Measurements from ENCODE around the gene ZBED1. TPM values are rescaled to one million over a fixed set of nuclear protein-coding genes. Genes with fewer than 3 reads are reported as not detected.

The ZBED1 gene
- polyA plus RNA-seq, 1 donor (not counting 4 experiments of a cell fraction or from before 2014, with no cell fraction given) = 9.0 TPM

- no peak for TF ChIP-seq CTCF (optimal IDR thresholded peaks at IDR 0.05 in 1 of 3, IDR thresholded peaks at IDR 0.05 in 1 of 3, conservative IDR thresholded peaks at IDR 0.05 in 1 of 3; ENCODE audit: extremely low read depth in 1 of 3, insufficient read depth in 2 of 3, low read length in 3 of 3)
- TF ChIP-seq EZH2 (IDR thresholded peaks at IDR 0.05; ENCODE audit: low read length) = no peak
- H3K9me1 ChIP-seq (ENCODE audit: control insufficient read depth, extremely low read depth, insufficient read depth, low read length) = no peaks in the 10 kb centered on the region
- FAIRE-seq = no peak
- no peak for DNase-seq (ENCODE audit: low read depth, low spot score)
- no peaks in the 10 kb centered on the region for H3K4me1 ChIP-seq (ENCODE audit: control insufficient read depth, extremely low read depth, insufficient read depth, low read length)
- H3K27ac ChIP-seq (ENCODE audit: control insufficient read depth, insufficient read depth, low read length) = no peak overlapping the region
- H3K9me3 ChIP-seq (ENCODE audit: control insufficient read depth, low read depth, low read length) = peaks cover 2% of the 10 kb centered on the region
- dilution Hi-C loops (cut with MboI; ENCODE audit: extremely low pct_ligation_motif_present, low sequenced_read_pairs) = no loop called here
- H3K27me3 ChIP-seq (ENCODE audit: control insufficient read depth, extremely low read depth, insufficient read depth, low read length) = no peaks in the 10 kb centered on the region
- H3K79me2 ChIP-seq (ENCODE audit: control insufficient read depth, insufficient read depth, low read length) = peaks cover 29% of the 10 kb centered on the region
- H3K4me3 ChIP-seq (ENCODE audit: control insufficient read depth in 2 of 3, extremely low read depth in 1 of 3, insufficient read depth in 2 of 3, low read depth in 1 of 3, low read length in 3 of 3) = no peak overlapping the region
- H4K20me1 ChIP-seq (ENCODE audit: control insufficient read depth, extremely low read depth, insufficient read depth, low read length) = peaks cover 4% of the 10 kb centered on the region
- no peak overlapping the region for H2AFZ ChIP-seq (ENCODE audit: control insufficient read depth, low read length)
- no peak overlapping the region for H3K4me2 ChIP-seq (ENCODE audit: control insufficient read depth, extremely low read depth, insufficient read depth, low read depth, low read length)
- H3K36me3 ChIP-seq (ENCODE audit: control insufficient read depth in 2 of 2, extremely low read depth in 1 of 2, insufficient read depth in 2 of 2, low read length in 2 of 2) = peaks cover 0 to 6% of the 10 kb centered on the region in 2 experiments
- no peak overlapping the region for H3K9ac ChIP-seq (ENCODE audit: control insufficient read depth, extremely low read depth, insufficient read depth, low read length)
Measured at GRCh38 chrX:2449135-2449886, 51.5 kb downstream of the ZBED1 start.

GRCh38 chrX:2447484-2447883, 53.3 kb downstream of the ZBED1 start:
- Histone ChIP-seq H3K9ac (ENCODE audit: control insufficient read depth, extremely low read depth, insufficient read depth, low read length) (no peak overlapping the region), H3K79me2 (ENCODE audit: control insufficient read depth, insufficient read depth, low read length) (peaks cover 24% of the 10 kb centered on the region), H3K9me1 (ENCODE audit: control insufficient read depth, extremely low read depth, insufficient read depth, low read length) (no peaks in the 10 kb centered on the region), H3K9me3 (ENCODE audit: control insufficient read depth, low read depth, low read length) (peaks cover 2% of the 10 kb centered on the region), H2AFZ (ENCODE audit: control insufficient read depth, low read length) (no peak overlapping the region), H3K4me2 (ENCODE audit: control insufficient read depth, extremely low read depth, insufficient read depth, low read depth, low read length) (no peak overlapping the region), H3K4me1 (ENCODE audit: control insufficient read depth, extremely low read depth, insufficient read depth, low read length) (no peaks in the 10 kb centered on the region), H3K36me3 (ENCODE audit: control insufficient read depth in 2 of 2, extremely low read depth in 1 of 2, insufficient read depth in 2 of 2, low read length in 2 of 2) (peaks cover 0 to 6% of the 10 kb centered on the region in 2 experiments), H4K20me1 (ENCODE audit: control insufficient read depth, extremely low read depth, insufficient read depth, low read length) (peaks cover 4% of the 10 kb centered on the region), H3K27ac (ENCODE audit: control insufficient read depth, insufficient read depth, low read length) (no peak overlapping the region), H3K27me3 (ENCODE audit: control insufficient read depth, extremely low read depth, insufficient read depth, low read length) (no peaks in the 10 kb centered on the region), H3K4me3 (ENCODE audit: control insufficient read depth in 2 of 3, extremely low read depth in 1 of 3, insufficient read depth in 2 of 3, low read depth in 1 of 3, low read length in 3 of 3) (no peak overlapping the region)
- no peak for FAIRE-seq
- TF ChIP-seq CTCF (optimal IDR thresholded peaks at IDR 0.05 in 1 of 3, IDR thresholded peaks at IDR 0.05 in 1 of 3, conservative IDR thresholded peaks at IDR 0.05 in 1 of 3; ENCODE audit: extremely low read depth in 1 of 3, insufficient read depth in 2 of 3, low read length in 3 of 3) (no peak), EZH2 (IDR thresholded peaks at IDR 0.05; ENCODE audit: low read length) (no peak)
- dilution Hi-C loops (cut with MboI; ENCODE audit: extremely low pct_ligation_motif_present, low sequenced_read_pairs) = no loop called here
- no peak for DNase-seq (ENCODE audit: low read depth, low spot score)

Measured in keratinocyte (primary cell).